SK-N-SH (cell line): ENCODE results near the gene LMF1. TPM values are rescaled to one million over a fixed set of nuclear protein-coding genes. Genes with fewer than 3 reads are reported as not detected.

ENCODE experiments used
- CTCF ChIA-PET: fragments of 300-600, 350-600 bp; formaldehyde crosslinking; extraction: SDS; loops from one replicate; lab custom pipeline; 2021; lab: Yijun Ruan, JAX
- POLR2A ChIA-PET: fragments of 350-600 bp; sonication (Branson Sonifier 250); formaldehyde crosslinking; extraction: SDS; loops from one replicate; lab custom pipeline; 2020; ENCODE audit warnings: antibody characterized with exemption, inconsistent platforms; lab: Yijun Ruan, JAX
- DNase-seq: peaks from one replicate; pipeline ENCODE4 v3.0.0; 2012
- H2AFZ ChIP-seq: fragments of 200-600 bp; sonication (generic); 2 replicates; pipeline ENCODE4 v1.8.1; 2016; ENCODE audit warnings: antibody characterized with exemption, mild to moderate bottlenecking, low read depth
- H3F3A ChIP-seq: fragments of 200-600 bp; sonication (generic); replicated peaks from 2 replicates; pipeline ENCODE3; 2016; ENCODE audit warnings: antibody characterized with exemption, mild to moderate bottlenecking; ENCODE audit not compliant: insufficient read depth
- H3K27ac ChIP-seq, 2 experiments: fragments of 200-500 bp in 1 of 2; fragments of 200-600 bp in 1 of 2; sonication (Bioruptor generic) in 1 of 2; sonication (generic), shearing (Covaris generic) in 1 of 2; 2 replicates each; pipeline versions ENCODE4 v1.5.1 to v1.6.1; 2014 to 2016; ENCODE audit warnings: low read depth in 2 of 2, inconsistent platforms in 1 of 2, low read length in 1 of 2, mild to moderate bottlenecking in 1 of 2, mixed read lengths in 1 of 2
- H3K27me3 ChIP-seq: fragments of 200-600 bp; sonication (generic), shearing (Covaris generic); 2 replicates; pipeline ENCODE4 v1.6.1; 2016; ENCODE audit warnings: mixed run types; ENCODE audit not compliant: insufficient read depth
- H3K36me3 ChIP-seq, 2 experiments: fragments of 200-500 bp in 1 of 2; fragments of 200-600 bp in 1 of 2; sonication (Bioruptor generic) in 1 of 2; sonication (generic) in 1 of 2; replicated peaks in 1 of 2; 2 replicates each; pipeline versions ENCODE3 to v1.5.1; 2014 to 2016; ENCODE audit warnings: low read length in 1 of 2, mild to moderate bottlenecking in 1 of 2; ENCODE audit not compliant: insufficient read depth in 2 of 2, control insufficient read depth in 1 of 2
- H3K4me1 ChIP-seq, 2 experiments: fragments of 200-500 bp in 1 of 2; fragments of 200-600 bp in 1 of 2; sonication (Bioruptor generic) in 1 of 2; sonication (generic), shearing (Covaris generic) in 1 of 2; 2 replicates each; pipeline versions ENCODE4 v1.5.1 to v1.6.1; 2014 to 2016; ENCODE audit warnings: low read depth in 1 of 2, low read length in 1 of 2, mixed run types in 1 of 2; ENCODE audit not compliant: insufficient read depth in 2 of 2, control insufficient read depth in 1 of 2
- H3K4me2 ChIP-seq: fragments of 200-600 bp; sonication (generic), shearing (Covaris generic); 2 replicates; pipeline ENCODE4 v1.6.1; 2017; ENCODE audit warnings: mixed run types
- H3K4me3 ChIP-seq, 2 experiments: fragments of 200-500 bp in 1 of 2; fragments of 200-600 bp in 1 of 2; sonication (Bioruptor generic) in 1 of 2; sonication (generic), shearing (Covaris generic) in 1 of 2; 2 replicates each; pipeline versions ENCODE4 v1.5.1 to v1.8.1; 2014 to 2016; ENCODE audit warnings: low read depth in 2 of 2, inconsistent platforms in 1 of 2, low read length in 1 of 2, mild to moderate bottlenecking in 1 of 2, mixed read lengths in 1 of 2, moderate library complexity in 1 of 2
- H3K79me2 ChIP-seq: fragments of 200-600 bp; sonication (generic); 2 replicates; pipeline ENCODE4 v1.8.1; 2017; ENCODE audit warnings: mild to moderate bottlenecking; ENCODE audit not compliant: insufficient read depth
- H3K9ac ChIP-seq: fragments of 200-600 bp; sonication (generic); 2 replicates; pipeline ENCODE4 v1.6.1; 2017; ENCODE audit warnings: mixed run types
- H3K9me2 ChIP-seq: fragments of 200-600 bp; sonication (generic); 2 replicates; pipeline ENCODE4 v1.6.1; 2017; ENCODE audit warnings: mixed run types
- H3K9me3 ChIP-seq: fragments of 200-600 bp; sonication (generic); 2 replicates; pipeline ENCODE4 v1.6.1; 2017; ENCODE audit warnings: mixed run types, mild to moderate bottlenecking, moderate library complexity
- H4K20me1 ChIP-seq: fragments of 200-600 bp; sonication (generic); 2 replicates; pipeline ENCODE4 v1.6.1; 2017; ENCODE audit warnings: mild to moderate bottlenecking, mixed run types; ENCODE audit not compliant: insufficient read depth
- ELF1 ChIP-seq: IDR thresholded peaks from 2 replicates; pipeline ENCODE4 v1.4.0; 2012
- EP300 ChIP-seq, 2 experiments: IDR thresholded peaks; 2 replicates each; pipeline versions ENCODE4 v1.4.0 to v1.6.1; 2012; ENCODE audit warnings: borderline replicate concordance in 1 of 2, low read depth in 1 of 2, low read length in 1 of 2
- FOSL2 ChIP-seq: IDR thresholded peaks from 2 replicates; pipeline ENCODE4 v1.4.0; 2012; ENCODE audit warnings: low read depth, mild to moderate bottlenecking, moderate library complexity, borderline replicate concordance
- JUND ChIP-seq: IDR thresholded peaks from 2 replicates; pipeline ENCODE4 v1.4.0; 2012
- NFIC ChIP-seq: IDR thresholded peaks from 2 replicates; pipeline ENCODE4 v1.4.0; 2012; ENCODE audit warnings: borderline replicate concordance
- NRF1 ChIP-seq: IDR thresholded peaks from 2 replicates; pipeline ENCODE4 v1.6.1; 2012; ENCODE audit warnings: low read depth, mild to moderate bottlenecking, low read length
- RAD21 ChIP-seq: IDR thresholded peaks from 2 replicates; pipeline ENCODE4 v1.6.1; 2012; ENCODE audit warnings: mild to moderate bottlenecking, low read length
- RCOR1 ChIP-seq: fragments of 150-350 bp; IDR thresholded peaks from 2 replicates; pipeline ENCODE4 v1.6.1; 2017; ENCODE audit warnings: antibody characterized with exemption, low read length
- RXRA ChIP-seq: IDR thresholded peaks from 2 replicates; pipeline ENCODE4 v1.4.0; 2012; ENCODE audit warnings: low read depth, mild to moderate bottlenecking, borderline replicate concordance
- SIN3A ChIP-seq: IDR thresholded peaks from 2 replicates; pipeline ENCODE4 v1.6.1; 2012; ENCODE audit warnings: low read depth, mild to moderate bottlenecking, low read length, moderate library complexity, borderline replicate concordance
- TAF1 ChIP-seq: IDR thresholded peaks from 2 replicates; pipeline ENCODE4 v1.6.1; 2012; ENCODE audit warnings: low read depth, mild to moderate bottlenecking, low read length, moderate library complexity, borderline replicate concordance
- TEAD4 ChIP-seq: IDR thresholded peaks from 2 replicates; pipeline ENCODE4 v1.4.0; 2012; ENCODE audit warnings: mild to moderate bottlenecking, borderline replicate concordance; ENCODE audit not compliant: insufficient read depth
- WGBS: methylation state at CpG from one replicate; pipeline ENCODE4 v1.1.6; 2017; ENCODE audit warnings: low lambda C conversion rate; 5-methylcytosine and 5-hydroxymethylcytosine counted together
- polyA plus RNA-seq, 3 experiments: library from polyadenylated mRNA; depleted of rRNA; stranded (reverse); fragments of >200 nt; gene quantifications; 2 replicates each; pipeline ENCODE4 v1.2.3, GENCODE V29; 2012
- TF ChIP-seq, protein P1 (sequence below): IDR thresholded peaks from 2 replicates; pipeline ENCODE4 v1.4.0; 2012; ENCODE audit warnings: low read depth, borderline replicate concordance
- TF ChIP-seq, protein P2 (sequence below): IDR thresholded peaks from 2 replicates; pipeline ENCODE4 v1.4.0; 2012; ENCODE audit warnings: low read depth, borderline replicate concordance
- TF ChIP-seq, protein P3 (sequence below): IDR thresholded peaks from 2 replicates; pipeline ENCODE4 v1.4.0; 2012; ENCODE audit warnings: low read depth
- TF ChIP-seq, protein P4 (sequence below): IDR thresholded peaks from 2 replicates; pipeline ENCODE4; 2012
- TF ChIP-seq, protein P5 (sequence below): IDR thresholded peaks from 2 replicates; pipeline ENCODE4 v1.6.1; 2012; ENCODE audit warnings: mild to moderate bottlenecking, low read depth, low read length, moderate library complexity

LMF1 gene
- polyA plus RNA-seq, 1 of the 3 experiments (the other 2 are of a cell fraction), result 5.7 TPM

DNA sequence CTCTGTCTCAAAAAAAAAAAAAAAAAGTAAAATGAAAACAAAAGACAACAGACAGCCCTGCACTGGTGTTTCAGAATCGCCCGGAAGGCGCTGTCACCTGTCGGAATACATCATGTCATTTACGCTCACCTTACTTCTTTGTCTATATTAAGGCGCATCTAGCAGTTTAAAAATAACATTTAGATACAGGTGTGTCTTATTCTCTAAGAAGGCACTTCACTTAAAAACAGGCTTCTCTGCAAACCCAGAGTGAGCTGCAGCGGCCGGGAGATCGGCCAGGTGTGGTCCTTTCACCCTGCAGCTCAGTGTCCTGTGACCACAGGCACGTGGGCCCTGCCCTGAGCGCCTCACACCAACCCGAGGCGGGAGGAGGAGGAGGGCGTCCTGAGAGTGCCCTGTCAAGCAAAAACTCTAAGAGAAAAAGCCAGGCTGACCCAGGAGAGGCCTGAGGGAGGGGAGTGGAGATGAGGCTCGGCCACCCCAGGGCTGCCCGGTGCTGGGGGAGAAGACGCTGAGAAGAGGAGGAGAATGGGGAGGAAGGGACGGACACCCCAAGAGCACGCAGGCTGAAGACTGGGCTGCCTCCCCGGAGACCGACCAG lies 3.3 kb upstream of the LMF1 start:
- Histone ChIP-seq H3K27me3 (peaks cover 78% of the 10 kb centered on the region), H3F3A (no peaks in the 10 kb centered on the region), H3K36me3 (no peaks in the 10 kb centered on the region), H3K9ac (no peak overlapping the region), H3K4me3 (no peak overlapping the region), H3K4me1 (peaks cover 6 to 11% of the 10 kb centered on the region in 2 experiments; a peak in 2 of 4 replicates), H3K27ac (no peak overlapping the region), H4K20me1 (no peaks in the 10 kb centered on the region), H3K9me2 (no peaks in the 10 kb centered on the region), H3K79me2 (peaks cover 5% of the 10 kb centered on the region; the same call in 1 of the 2 replicates), H3K4me2 (no peak overlapping the region), H2AFZ (no peak overlapping the region), H3K9me3 (no peaks in the 10 kb centered on the region)
- no peak for DNase-seq
- 44% methylated on average over 17 of the region's 21 CpGs for WGBS
- CTCF ChIA-PET, result no interaction called here
- TF ChIP-seq FOSL2, result no peak
- POLR2A ChIA-PET, result no interaction called here

DNA sequence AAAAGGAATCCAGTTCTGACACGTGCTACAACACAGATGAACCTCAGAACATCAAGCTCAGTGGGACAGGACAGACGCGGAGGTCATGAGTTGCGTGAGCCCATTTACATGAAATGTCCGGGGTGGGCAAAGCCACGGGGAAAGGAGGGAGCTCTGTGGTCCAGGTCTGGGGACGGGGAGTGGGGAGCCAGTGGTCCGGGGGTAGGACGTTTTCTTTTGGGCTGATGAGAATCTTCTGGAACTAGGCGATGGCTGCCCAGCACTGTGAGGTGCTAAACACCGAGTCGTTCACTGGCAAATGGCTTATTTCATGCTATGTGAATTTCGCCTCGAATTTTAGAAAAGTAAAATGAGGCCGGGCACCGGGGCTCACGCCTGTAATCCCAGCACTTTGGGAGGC lies 2.6 kb upstream of the LMF1 start:
- peaks cover 5% of the 10 kb centered on the region; the same call in 1 of the 2 replicates for H3K79me2 ChIP-seq
- ChIA-PET POLR2A (no interaction called here), CTCF (no interaction called here)
- H3F3A ChIP-seq, result no peaks in the 10 kb centered on the region
- no peaks in the 10 kb centered on the region for H3K9me2 ChIP-seq
- H3K9ac ChIP-seq, result no peak overlapping the region
- 55% methylated on average over 15 of the region's 17 CpGs for WGBS
- no peaks in the 10 kb centered on the region for H3K9me3 ChIP-seq
- no peak overlapping the region for H3K4me2 ChIP-seq
- H2AFZ ChIP-seq, result no peak overlapping the region
- TF ChIP-seq NRF1 (no peak), RAD21 (no peak), TAF1 (no peak), TEAD4 (no peak), RXRA (no peak), EP300 (IDR thresholded peaks at IDR 0.05; ENCODE audit: borderline replicate concordance in 1 of 2, low read depth in 1 of 2, low read length in 1 of 2) (no peak), JUND (no peak), SIN3A (no peak), FOSL2 (no peak), RCOR1 (no peak), NFIC (no peak), ELF1 (no peak)
- TF ChIP-seq, protein P1, sequence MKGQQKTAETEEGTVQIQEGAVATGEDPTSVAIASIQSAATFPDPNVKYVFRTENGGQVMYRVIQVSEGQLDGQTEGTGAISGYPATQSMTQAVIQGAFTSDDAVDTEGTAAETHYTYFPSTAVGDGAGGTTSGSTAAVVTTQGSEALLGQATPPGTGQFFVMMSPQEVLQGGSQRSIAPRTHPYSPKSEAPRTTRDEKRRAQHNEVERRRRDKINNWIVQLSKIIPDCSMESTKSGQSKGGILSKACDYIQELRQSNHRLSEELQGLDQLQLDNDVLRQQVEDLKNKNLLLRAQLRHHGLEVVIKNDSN, result no peak
- TF ChIP-seq, protein P2, sequence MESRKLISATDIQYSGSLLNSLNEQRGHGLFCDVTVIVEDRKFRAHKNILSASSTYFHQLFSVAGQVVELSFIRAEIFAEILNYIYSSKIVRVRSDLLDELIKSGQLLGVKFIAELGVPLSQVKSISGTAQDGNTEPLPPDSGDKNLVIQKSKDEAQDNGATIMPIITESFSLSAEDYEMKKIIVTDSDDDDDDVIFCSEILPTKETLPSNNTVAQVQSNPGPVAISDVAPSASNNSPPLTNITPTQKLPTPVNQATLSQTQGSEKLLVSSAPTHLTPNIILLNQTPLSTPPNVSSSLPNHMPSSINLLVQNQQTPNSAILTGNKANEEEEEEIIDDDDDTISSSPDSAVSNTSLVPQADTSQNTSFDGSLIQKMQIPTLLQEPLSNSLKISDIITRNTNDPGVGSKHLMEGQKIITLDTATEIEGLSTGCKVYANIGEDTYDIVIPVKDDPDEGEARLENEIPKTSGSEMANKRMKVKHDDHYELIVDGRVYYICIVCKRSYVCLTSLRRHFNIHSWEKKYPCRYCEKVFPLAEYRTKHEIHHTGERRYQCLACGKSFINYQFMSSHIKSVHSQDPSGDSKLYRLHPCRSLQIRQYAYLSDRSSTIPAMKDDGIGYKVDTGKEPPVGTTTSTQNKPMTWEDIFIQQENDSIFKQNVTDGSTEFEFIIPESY, result no peak
- TF ChIP-seq, protein P3, sequence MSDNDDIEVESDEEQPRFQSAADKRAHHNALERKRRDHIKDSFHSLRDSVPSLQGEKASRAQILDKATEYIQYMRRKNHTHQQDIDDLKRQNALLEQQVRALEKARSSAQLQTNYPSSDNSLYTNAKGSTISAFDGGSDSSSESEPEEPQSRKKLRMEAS, result no peak
- TF ChIP-seq, protein P4, sequence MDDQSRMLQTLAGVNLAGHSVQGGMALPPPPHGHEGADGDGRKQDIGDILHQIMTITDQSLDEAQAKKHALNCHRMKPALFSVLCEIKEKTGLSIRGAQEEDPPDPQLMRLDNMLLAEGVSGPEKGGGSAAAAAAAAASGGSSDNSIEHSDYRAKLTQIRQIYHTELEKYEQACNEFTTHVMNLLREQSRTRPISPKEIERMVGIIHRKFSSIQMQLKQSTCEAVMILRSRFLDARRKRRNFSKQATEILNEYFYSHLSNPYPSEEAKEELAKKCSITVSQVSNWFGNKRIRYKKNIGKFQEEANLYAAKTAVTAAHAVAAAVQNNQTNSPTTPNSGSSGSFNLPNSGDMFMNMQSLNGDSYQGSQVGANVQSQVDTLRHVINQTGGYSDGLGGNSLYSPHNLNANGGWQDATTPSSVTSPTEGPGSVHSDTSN, result no peak
- TF ChIP-seq, protein P5, sequence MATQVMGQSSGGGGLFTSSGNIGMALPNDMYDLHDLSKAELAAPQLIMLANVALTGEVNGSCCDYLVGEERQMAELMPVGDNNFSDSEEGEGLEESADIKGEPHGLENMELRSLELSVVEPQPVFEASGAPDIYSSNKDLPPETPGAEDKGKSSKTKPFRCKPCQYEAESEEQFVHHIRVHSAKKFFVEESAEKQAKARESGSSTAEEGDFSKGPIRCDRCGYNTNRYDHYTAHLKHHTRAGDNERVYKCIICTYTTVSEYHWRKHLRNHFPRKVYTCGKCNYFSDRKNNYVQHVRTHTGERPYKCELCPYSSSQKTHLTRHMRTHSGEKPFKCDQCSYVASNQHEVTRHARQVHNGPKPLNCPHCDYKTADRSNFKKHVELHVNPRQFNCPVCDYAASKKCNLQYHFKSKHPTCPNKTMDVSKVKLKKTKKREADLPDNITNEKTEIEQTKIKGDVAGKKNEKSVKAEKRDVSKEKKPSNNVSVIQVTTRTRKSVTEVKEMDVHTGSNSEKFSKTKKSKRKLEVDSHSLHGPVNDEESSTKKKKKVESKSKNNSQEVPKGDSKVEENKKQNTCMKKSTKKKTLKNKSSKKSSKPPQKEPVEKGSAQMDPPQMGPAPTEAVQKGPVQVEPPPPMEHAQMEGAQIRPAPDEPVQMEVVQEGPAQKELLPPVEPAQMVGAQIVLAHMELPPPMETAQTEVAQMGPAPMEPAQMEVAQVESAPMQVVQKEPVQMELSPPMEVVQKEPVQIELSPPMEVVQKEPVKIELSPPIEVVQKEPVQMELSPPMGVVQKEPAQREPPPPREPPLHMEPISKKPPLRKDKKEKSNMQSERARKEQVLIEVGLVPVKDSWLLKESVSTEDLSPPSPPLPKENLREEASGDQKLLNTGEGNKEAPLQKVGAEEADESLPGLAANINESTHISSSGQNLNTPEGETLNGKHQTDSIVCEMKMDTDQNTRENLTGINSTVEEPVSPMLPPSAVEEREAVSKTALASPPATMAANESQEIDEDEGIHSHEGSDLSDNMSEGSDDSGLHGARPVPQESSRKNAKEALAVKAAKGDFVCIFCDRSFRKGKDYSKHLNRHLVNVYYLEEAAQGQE, result no peak
- TF ChIP-seq, all 33 proteins: peak for 0
- Histone ChIP-seq H4K20me1 (no peaks in the 10 kb centered on the region), H3K4me3 (no peak overlapping the region), H3K27ac (no peak overlapping the region), H3K4me1 (peaks cover 6 to 11% of the 10 kb centered on the region in 2 experiments; a peak in 2 of 4 replicates), H3K36me3 (peaks cover 0 to 2% of the 10 kb centered on the region in 2 experiments), H3K27me3 (peaks cover 71% of the 10 kb centered on the region)
- no peak for DNase-seq
